DND-41 (cell line): ENCODE results near the gene EIPR1.
"Not testable (repeated sequence)": the region's sequence is repeated elsewhere in the genome, so short reads cannot be mapped to it uniquely, and the experiment has no call there.

ENCODE experiments used
- ATAC-seq: fragments of 200-7000 bp; cut with Tn5 transposase; 3 replicates; pipeline ENCODE4 v1.9.1; 2021; ENCODE audit warnings: low read depth; ENCODE audit not compliant: insufficient read depth
- DNase-seq: peaks from one replicate; pipeline ENCODE4 v3.0.0-alpha.2; 2020
- H2AFZ ChIP-seq: 2 replicates; pipeline ENCODE4 v1.6.0; 2012; ENCODE audit warnings: low read depth, low read length
- H3K27ac ChIP-seq: 2 replicates; pipeline ENCODE4 v1.5.1; 2012; ENCODE audit warnings: low read length, inconsistent platforms
- H3K27me3 ChIP-seq: fragments of 200-600 bp; sonication (generic); 2 replicates; pipeline ENCODE4 v1.6.0; 2012; ENCODE audit warnings: low read length, mild to moderate bottlenecking, inconsistent platforms; ENCODE audit not compliant: insufficient read depth, poor library complexity
- H3K36me3 ChIP-seq: 2 replicates; pipeline ENCODE4 v1.5.1; 2012; ENCODE audit warnings: low read length, inconsistent platforms; ENCODE audit not compliant: insufficient read depth
- H3K4me1 ChIP-seq: 2 replicates; pipeline ENCODE4 v1.5.1; 2012; ENCODE audit warnings: mild to moderate bottlenecking, low read length; ENCODE audit not compliant: insufficient read depth
- H3K4me2 ChIP-seq: 2 replicates; pipeline ENCODE4 v1.6.0; 2012; ENCODE audit warnings: mild to moderate bottlenecking, moderate library complexity, low read length, inconsistent platforms; ENCODE audit not compliant: insufficient read depth
- H3K4me3 ChIP-seq, 2 experiments: fragments of 200-600 bp in 1 of 2; shearing (Covaris generic) in 1 of 2; 2 replicates each; pipeline ENCODE4 v1.5.1; 2012 to 2016; ENCODE audit warnings: inconsistent platforms in 2 of 2, low read length in 2 of 2, mild to moderate bottlenecking in 2 of 2, low read depth in 1 of 2, moderate library complexity in 1 of 2
- H3K79me2 ChIP-seq: 2 replicates; pipeline ENCODE4 v1.6.0; 2012; ENCODE audit warnings: low read length, inconsistent platforms; ENCODE audit not compliant: insufficient read depth
- H3K9ac ChIP-seq: 2 replicates; pipeline ENCODE4 v1.6.0; 2012; ENCODE audit warnings: low read depth, mild to moderate bottlenecking, inconsistent platforms, low read length, moderate library complexity
- H3K9me3 ChIP-seq: 2 replicates; pipeline ENCODE4 v1.5.1; 2012; ENCODE audit warnings: low read length, moderate library complexity, mild to moderate bottlenecking, inconsistent platforms; ENCODE audit not compliant: insufficient read depth, severe bottlenecking
- H4K20me1 ChIP-seq: 2 replicates; pipeline ENCODE4 v1.6.0; 2012; ENCODE audit warnings: low read length; ENCODE audit not compliant: insufficient read depth
- CTCF ChIP-seq: IDR thresholded peaks from 2 replicates; pipeline ENCODE4 v1.5.1; 2012; ENCODE audit warnings: borderline replicate concordance, low read length, moderate library complexity, mild to moderate bottlenecking; ENCODE audit not compliant: poor library complexity, severe bottlenecking; ENCODE audit errors: extremely low read depth
- EZH2 ChIP-seq: IDR thresholded peaks from 3 replicates; pipeline ENCODE4 v1.6.1; 2012; ENCODE audit warnings: borderline replicate concordance, low read depth, mild to moderate bottlenecking, moderate library complexity, low read length, inconsistent platforms; ENCODE audit not compliant: severe bottlenecking

The EIPR1 gene

GRCh38 chr2:3365219-3365618 lies 12.4 kb downstream of the EIPR1 start:
- Histone ChIP-seq H3K79me2 (no peaks in the 10 kb centered on the region), H4K20me1 (no peaks in the 10 kb centered on the region), H3K36me3 (no peaks in the 10 kb centered on the region), H3K4me1 (no peaks in the 10 kb centered on the region), H3K4me2 (no peak overlapping the region), H3K9me3 (no peaks in the 10 kb centered on the region), H3K27ac (no peak overlapping the region), H2AFZ (no peak overlapping the region), H3K4me3 (no peak overlapping the region), H3K9ac (no peak overlapping the region), H3K27me3 (no peaks in the 10 kb centered on the region)
- no peak for TF ChIP-seq EZH2
- TF ChIP-seq CTCF: no peak
- ATAC-seq (no peak), DNase-seq (no peak)

GRCh38 chr2:3361518-3362389 lies 15.9 kb downstream of the EIPR1 start:
- H3K27me3 ChIP-seq: no peaks in the 10 kb centered on the region
- no peaks in the 10 kb centered on the region for H3K79me2 ChIP-seq

GRCh38 chr2:3357926-3358325 lies 19.7 kb downstream of the EIPR1 start:
- no peak overlapping the region for H3K4me2 ChIP-seq
- DNase-seq (no peak), ATAC-seq (no peak)
- H3K27ac ChIP-seq: no peak overlapping the region
- no peak overlapping the region for H2AFZ ChIP-seq
- no peak overlapping the region for H3K9ac ChIP-seq
- TF ChIP-seq CTCF (no peak), EZH2 (no peak)
- H3K4me1 ChIP-seq: no peaks in the 10 kb centered on the region
- no peak overlapping the region for H3K4me3 ChIP-seq
- H3K79me2 ChIP-seq: no peaks in the 10 kb centered on the region
- H4K20me1 ChIP-seq: no peaks in the 10 kb centered on the region
- no peaks in the 10 kb centered on the region for H3K27me3 ChIP-seq
- H3K9me3 ChIP-seq: no peaks in the 10 kb centered on the region
- no peaks in the 10 kb centered on the region for H3K36me3 ChIP-seq

More at GRCh38 chr2:3361518-3362389, 15.9 kb downstream of the EIPR1 start:
- Histone ChIP-seq H3K27ac (no peak overlapping the region), H3K9ac (no peak overlapping the region), H4K20me1 (no peaks in the 10 kb centered on the region), H3K36me3 (no peaks in the 10 kb centered on the region), H2AFZ (no peak overlapping the region), H3K4me2 (no peak overlapping the region), H3K9me3 (no peaks in the 10 kb centered on the region), H3K4me1 (no peaks in the 10 kb centered on the region), H3K4me3 (no peak overlapping the region)
- ATAC-seq (no peak), DNase-seq (no peak)
- TF ChIP-seq CTCF (no peak), EZH2 (no peak)

- not testable (repeated sequence) for H3K9ac ChIP-seq, H3K4me1 ChIP-seq, DNase-seq, ATAC-seq, H4K20me1 ChIP-seq, H3K4me2 ChIP-seq, H3K9me3 ChIP-seq, H3K4me3 ChIP-seq, H3K36me3 ChIP-seq, H3K27me3 ChIP-seq, H3K27ac ChIP-seq, H3K79me2 ChIP-seq
- peak overlapping the region; percentile 13; the same call in 1 of the 2 replicates for H2AFZ ChIP-seq
Measured at GRCh38 chr2:3357446-3357845, 20.2 kb downstream of the EIPR1 start.
